HCT116 (cell line): ENCODE measurements around the gene GRK5. TPM values are rescaled to one million over a fixed set of nuclear protein-coding genes. Genes with fewer than 3 reads are reported as not detected.

ENCODE experiments used
- ATAC-seq: fragments of 200-7000 bp; cut with Tn5 transposase; 2 replicates; pipeline ENCODE4 v1.9.1; 2020; ENCODE audit warnings: mild to moderate bottlenecking, moderate library complexity
- BruUV-seq: library from RNA; stranded (reverse); fragments of 400-500 nt; replicated peaks from 2 replicates; lab custom pipeline; 2021; lab: Mats Ljungman, UMichigan
- CTCF ChIA-PET: fragments of 300-600 bp; sonication (Branson Sonifier 250); formaldehyde crosslinking; loops from one replicate; lab custom pipeline; 2021; ENCODE audit warnings: antibody characterized with exemption; lab: Charles Lee
- POLR2A ChIA-PET: fragments of 300-600, 350-600 bp; sonication (Branson Sonifier 250); formaldehyde crosslinking; loops from one replicate; lab custom pipeline; 2021; ENCODE audit warnings: antibody characterized with exemption; lab: Charles Lee
- RAD21 ChIA-PET, 2 experiments: fragments of 300-600 bp; sonication (Branson Sonifier 250); formaldehyde crosslinking; loops; one replicate each; lab custom pipeline; 2023; ENCODE audit warnings: low total read pairs in 2 of 2; ENCODE audit not compliant: uncharacterized antibody in 2 of 2, unreplicated experiment in 2 of 2, low non-redundant PET in 1 of 2; lab: Charles Lee
- DNase-seq: peaks from one replicate; pipeline ENCODE4 v3.0.0-alpha.2; 2010; ENCODE audit warnings: low read depth, low spot score
- H2AFZ ChIP-seq: fragments of 200-600 bp; shearing (Covaris generic), sonication (generic); 2 replicates; pipeline ENCODE4 v1.6.1; 2017; ENCODE audit warnings: low read depth, mixed run types, mixed read lengths, antibody characterized with exemption, low read length; ENCODE audit not compliant: poor library complexity, severe bottlenecking
- H3K27ac ChIP-seq: 2 replicates; pipeline ENCODE4 v1.5.1; 2012; ENCODE audit warnings: low read depth, low read length
- H3K27me3 ChIP-seq: fragments of 200-600 bp; sonication (generic); 2 replicates; pipeline ENCODE4 v1.6.1; 2016; ENCODE audit warnings: mixed run types, low read length, mixed read lengths; ENCODE audit not compliant: insufficient read depth
- H3K36me3 ChIP-seq, 2 experiments: fragments of 200-500 bp in 1 of 2; fragments of 200-600 bp in 1 of 2; sonication (Bioruptor generic) in 1 of 2; sonication (generic) in 1 of 2; 2 replicates each; pipeline versions ENCODE4 v1.5.1 to v1.6.1; 2014 to 2016; ENCODE audit warnings: low read length in 2 of 2, inconsistent platforms in 1 of 2, mixed read lengths in 1 of 2, mixed run types in 1 of 2; ENCODE audit not compliant: insufficient read depth in 2 of 2, control insufficient read depth in 1 of 2
- H3K4me1 ChIP-seq, 2 experiments: fragments of 200-600 bp in 1 of 2; sonication (generic) in 1 of 2; 2 replicates each; pipeline versions ENCODE4 v1.5.1 to v1.6.1; 2012 to 2017; ENCODE audit warnings: low read length in 2 of 2, inconsistent platforms in 1 of 2, mild to moderate bottlenecking in 1 of 2, mixed read lengths in 1 of 2, mixed run types in 1 of 2, moderate library complexity in 1 of 2; ENCODE audit not compliant: insufficient read depth in 2 of 2, control insufficient read depth in 1 of 2
- H3K4me2 ChIP-seq: fragments of 200-600 bp; sonication (generic); 2 replicates; pipeline ENCODE4 v1.6.1; 2017; ENCODE audit warnings: mixed run types, low read length, mixed read lengths
- H3K4me3 ChIP-seq, 2 experiments: fragments of 200-600 bp in 1 of 2; sonication (generic) in 1 of 2; replicated peaks in 1 of 2; 2 replicates each; pipeline ENCODE4 v1.5.1; 2011 to 2016; ENCODE audit warnings: low read length in 2 of 2, control low read depth in 1 of 2, low read depth in 1 of 2, mild to moderate bottlenecking in 1 of 2, mixed read lengths in 1 of 2, mixed run types in 1 of 2
- H3K79me2 ChIP-seq: fragments of 200-600 bp; sonication (generic); 2 replicates; pipeline ENCODE4 v1.6.1; 2017; ENCODE audit warnings: mild to moderate bottlenecking, mixed run types, low read length, moderate library complexity, mixed read lengths; ENCODE audit not compliant: insufficient read depth
- H3K9ac ChIP-seq: fragments of 200-600 bp; sonication (generic); 2 replicates; pipeline ENCODE4 v1.6.1; 2016; ENCODE audit warnings: low read length, mixed read lengths
- H3K9me2 ChIP-seq: fragments of 200-600 bp; sonication (generic), shearing (Covaris generic); 2 replicates; pipeline ENCODE4 v1.6.1; 2017; ENCODE audit warnings: mixed run types, mild to moderate bottlenecking, moderate library complexity; ENCODE audit not compliant: insufficient read depth
- H3K9me3 ChIP-seq, 2 experiments: fragments of 200-500 bp in 1 of 2; fragments of 200-600 bp in 1 of 2; sonication (Bioruptor generic) in 1 of 2; sonication (generic) in 1 of 2; 2 replicates each; pipeline ENCODE4 v1.6.1; 2014 to 2017; ENCODE audit warnings: low read length in 2 of 2, mixed read lengths in 2 of 2, inconsistent platforms in 1 of 2, low read depth in 1 of 2, mild to moderate bottlenecking in 1 of 2, mixed run types in 1 of 2, moderate library complexity in 1 of 2; ENCODE audit not compliant: control insufficient read depth in 1 of 2, insufficient read depth in 1 of 2
- H4K20me1 ChIP-seq: fragments of 200-600 bp; sonication (generic), shearing (Covaris generic); 2 replicates; pipeline ENCODE4 v1.6.1; 2017; ENCODE audit warnings: mixed run types, mild to moderate bottlenecking, moderate library complexity; ENCODE audit not compliant: insufficient read depth
- CBX3 ChIP-seq: IDR thresholded peaks from 2 replicates; pipeline ENCODE4 v1.6.1; 2012; ENCODE audit warnings: low read depth
- CEBPB ChIP-seq: IDR thresholded peaks from 2 replicates; pipeline ENCODE4 v1.6.1; 2012; ENCODE audit warnings: low read depth
- EZH2 ChIP-seq: fragments of 200-600 bp; sonication (generic); IDR thresholded peaks from 2 replicates; pipeline ENCODE4 v1.6.1; 2017; ENCODE audit warnings: antibody characterized with exemption, mixed run types
- EZH2phosphoT487 ChIP-seq: fragments of 200-600 bp; IDR thresholded peaks from 2 replicates; pipeline ENCODE4 v1.6.1; 2018; ENCODE audit warnings: antibody characterized with exemption, borderline replicate concordance
- FOSL1 ChIP-seq: IDR thresholded peaks from 2 replicates; pipeline ENCODE4 v1.6.1; 2012; ENCODE audit warnings: low read depth
- POLR2A ChIP-seq: IDR thresholded peaks from 2 replicates; pipeline ENCODE4 v1.7.0; 2011; ENCODE audit warnings: borderline replicate concordance; ENCODE audit not compliant: insufficient read depth, insufficient read length; ENCODE audit errors: extremely low read depth
- POLR2AphosphoS5 ChIP-seq: IDR thresholded peaks from 2 replicates; pipeline ENCODE4 v1.6.1; 2011; ENCODE audit warnings: mild to moderate bottlenecking, low read depth, low read length, moderate library complexity
- SIN3A ChIP-seq: IDR thresholded peaks from 2 replicates; pipeline ENCODE4 v1.6.1; 2012; ENCODE audit warnings: low read depth
- SP1 ChIP-seq: IDR thresholded peaks from 2 replicates; pipeline ENCODE4 v1.6.1; 2012; ENCODE audit warnings: low read depth
- intact Hi-C: fragments of 100-400 bp; cut with micrococcal nuclease; formaldehyde crosslinking; loops from 2 replicates; pipeline ENCODE4 v1.10.0; 2022
- total RNA-seq: library from RNA; stranded (reverse); gene quantifications from one replicate; pipeline ENCODE4 v1.2.1, GENCODE V29; 2021; ENCODE audit not compliant: unreplicated experiment
- TF ChIP-seq, protein P1 (sequence below): IDR thresholded peaks from 2 replicates; pipeline ENCODE4 v1.6.1; 2012

GRK5 gene
- total RNA-seq, 1 experiment from 2014 or later = 7.3 TPM

DNA sequence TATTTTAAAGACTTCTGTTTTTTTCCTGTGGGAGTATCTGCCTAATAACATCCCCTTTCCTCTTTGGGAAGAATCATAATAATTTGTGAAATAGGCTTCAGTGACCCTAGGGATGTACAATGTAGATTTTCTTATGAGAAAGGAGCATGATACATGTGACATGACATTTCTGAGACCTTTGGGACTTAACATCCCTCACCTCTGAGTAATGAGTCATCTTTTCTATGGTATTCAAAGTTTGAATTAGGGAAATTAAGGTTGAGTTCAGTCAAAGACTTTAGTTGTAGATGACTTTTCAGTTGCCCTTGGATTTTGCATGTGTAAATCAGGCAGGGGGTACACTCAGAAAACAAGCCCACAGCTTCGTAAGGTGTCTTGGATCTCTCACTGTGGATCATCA lies 14.3 kb downstream of the GRK5 start:
- no peak for ATAC-seq
- H3K79me2 ChIP-seq = no peaks in the 10 kb centered on the region
- H3K9me2 ChIP-seq = no peaks in the 10 kb centered on the region
- ChIA-PET CTCF (interaction anchor here (0.7 kb wide), 1 partner anchor 22 kb away, joined by 3 read pairs; no protein-coding TSS in a partner anchor), RAD21 (no interaction called here), POLR2A (interaction anchor here (0.7 kb wide), 1 partner anchor 27 kb away, joined by 3 read pairs; no protein-coding TSS in a partner anchor)
- H3K9ac ChIP-seq = no peak overlapping the region
- intact Hi-C loops = no loop called here
- no peak overlapping the region for H2AFZ ChIP-seq
- no peaks in the 10 kb centered on the region for H4K20me1 ChIP-seq
- no peaks in the 10 kb centered on the region for H3K36me3 ChIP-seq
- TF ChIP-seq SP1 (no peak), POLR2AphosphoS5 (no peak), SIN3A (no peak), FOSL1 (no peak), EZH2phosphoT487 (no peak), EZH2 (no peak), CEBPB (no peak), POLR2A (no peak), CBX3 (no peak)
- no peak for DNase-seq
- BruUV-seq = no TSS peak
- H3K27me3 ChIP-seq = no peaks in the 10 kb centered on the region
- peaks cover 0 to 6% of the 10 kb centered on the region in 2 experiments; a peak in 1 of 4 replicates for H3K4me1 ChIP-seq
- no peak overlapping the region for H3K27ac ChIP-seq
- H3K4me3 ChIP-seq = no peak overlapping the region
- no peak overlapping the region for H3K4me2 ChIP-seq
- H3K9me3 ChIP-seq = no peaks in the 10 kb centered on the region

DNA sequence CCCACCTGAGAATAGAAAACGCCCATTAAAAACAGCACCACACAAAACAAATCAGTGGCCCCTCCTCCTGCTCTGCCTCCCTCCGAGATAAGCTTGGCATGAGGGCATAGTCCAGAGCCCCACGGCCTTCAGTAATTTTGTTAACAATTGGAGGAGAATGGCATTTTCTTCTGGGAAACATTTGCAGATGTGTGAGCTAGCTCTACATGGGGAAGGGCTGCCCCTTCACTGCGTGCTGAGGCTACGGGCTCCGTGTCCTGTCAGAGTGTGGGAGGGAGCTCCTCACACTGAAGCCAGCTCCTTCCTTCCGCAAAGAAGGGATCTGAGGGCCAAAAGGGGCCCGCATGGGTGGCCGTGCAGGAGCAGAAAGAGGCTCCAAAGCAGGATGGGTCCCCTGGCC lies 15.2 kb downstream of the GRK5 start:
- H3K4me2 ChIP-seq = no peak overlapping the region
- intact Hi-C loops = no loop called here
- H3K4me3 ChIP-seq = no peak overlapping the region
- no peaks in the 10 kb centered on the region for H3K9me2 ChIP-seq
- H3K27me3 ChIP-seq = no peaks in the 10 kb centered on the region
- TF ChIP-seq CBX3 = no peak
- TF ChIP-seq, protein P1, sequence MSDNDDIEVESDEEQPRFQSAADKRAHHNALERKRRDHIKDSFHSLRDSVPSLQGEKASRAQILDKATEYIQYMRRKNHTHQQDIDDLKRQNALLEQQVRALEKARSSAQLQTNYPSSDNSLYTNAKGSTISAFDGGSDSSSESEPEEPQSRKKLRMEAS = no peak
- no peak for TF ChIP-seq POLR2A
- H3K36me3 ChIP-seq = no peaks in the 10 kb centered on the region
- no TSS peak for BruUV-seq
- ATAC-seq (no peak), DNase-seq (no peak)
- no peak overlapping the region for H3K9ac ChIP-seq
- H3K27ac ChIP-seq = no peak overlapping the region
- H3K4me1 ChIP-seq = peaks cover 0 to 6% of the 10 kb centered on the region in 2 experiments; a peak in 1 of 4 replicates
- H3K9me3 ChIP-seq = no peaks in the 10 kb centered on the region
- H2AFZ ChIP-seq = no peak overlapping the region
- RAD21 ChIA-PET = no interaction called here
- H3K79me2 ChIP-seq = no peaks in the 10 kb centered on the region
- no peaks in the 10 kb centered on the region for H4K20me1 ChIP-seq
- CTCF ChIA-PET = interaction anchor here (1.1 kb wide), 1 partner anchor 13 kb away, joined by 5 read pairs; no protein-coding TSS in a partner anchor
- POLR2A ChIA-PET = interaction anchor here (0.7 kb wide), 1 partner anchor 26 kb away, joined by 3 read pairs; no protein-coding TSS in a partner anchor
